ENCODE results near the gene BCAS1. TPM values are rescaled to one million over a fixed set of nuclear protein-coding genes. Genes with fewer than 3 reads are reported as not detected.

BCAS1 gene
- total and polyA plus RNA-seq, 2 donors (not counting 1 experiment from before 2014, with no cell fraction given): 0.97 to 1.1 TPM

DNA sequence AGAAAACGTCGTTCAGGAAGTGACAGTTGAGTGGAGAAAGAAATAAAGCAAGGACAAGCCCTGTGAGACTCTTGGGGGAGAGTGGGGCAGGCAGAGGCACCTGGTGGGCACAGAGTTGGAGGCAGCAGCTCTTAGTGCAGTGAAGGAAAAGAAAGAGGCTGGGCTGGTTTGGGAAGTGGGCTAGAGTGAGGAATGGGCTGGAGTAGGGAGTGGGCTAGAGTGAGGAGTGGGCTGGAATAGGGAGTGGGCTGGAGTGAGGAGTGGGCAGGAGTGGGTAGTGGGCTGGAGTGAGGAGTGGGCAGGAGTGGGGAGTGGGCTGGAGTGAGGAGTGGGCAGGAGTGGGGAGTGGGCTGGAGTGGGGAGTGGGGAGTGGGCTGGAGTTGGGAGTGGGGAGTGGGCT, 43.7 kb upstream of the BCAS1 start:
- Mint-ChIP-seq H3K4me1 (no peaks in the 10 kb centered on the region), H3K27ac (no peak overlapping the region), H3K9me3 (ENCODE audit: insufficient read depth) (peaks cover 5% of the 10 kb centered on the region), H3K27me3 (peaks cover 7% of the 10 kb centered on the region), H3K4me3 (no peak overlapping the region)
- Histone ChIP-seq H3K27ac (ENCODE audit: low read length in 2 of 2) (no peak overlapping the region), H3K27me3 (replicated peaks in 1 of 4; ENCODE audit: control extremely low read depth in 1 of 4, control insufficient read depth in 3 of 4, insufficient read depth in 4 of 4, low read length in 3 of 4) (no peaks in the 10 kb centered on the region), H3K79me2 (ENCODE audit: control insufficient read depth, insufficient read depth, low read length) (no peaks in the 10 kb centered on the region), H3K36me3 (replicated peaks in 1 of 2; ENCODE audit: control extremely low read depth in 1 of 2, control insufficient read depth in 1 of 2, extremely low read depth in 1 of 2, insufficient read depth in 2 of 2, low read length in 1 of 2) (no peaks in the 10 kb centered on the region), H3K9ac (ENCODE audit: low read length) (no peak overlapping the region), H3K4me2 (replicated peaks; ENCODE audit: low read depth, low read length, poor library complexity, severe bottlenecking) (no peak overlapping the region), H3K4me3 (ENCODE audit: control extremely low read depth in 1 of 5, extremely low read depth in 1 of 5, insufficient read depth in 1 of 5, low read depth in 2 of 5, low read length in 4 of 5) (no peak overlapping the region), H2AFZ (ENCODE audit: insufficient read depth, low read depth, low read length, poor library complexity, severe bottlenecking) (no peak overlapping the region), H3K4me1 (ENCODE audit: control insufficient read depth in 2 of 2, insufficient read depth in 2 of 2, low read length in 2 of 2) (no peaks in the 10 kb centered on the region), H4K20me1 (ENCODE audit: control insufficient read depth, insufficient read depth, low read length, poor library complexity, severe bottlenecking) (no peaks in the 10 kb centered on the region), H3K9me3 (ENCODE audit: control extremely low read depth in 1 of 3, control insufficient read depth in 2 of 3, insufficient read depth in 1 of 3, low read length in 2 of 3) (peaks cover 0 to 4% (median 0%) of the 10 kb centered on the region in 3 donors)
- DNase-seq: no peak
- no peak for ATAC-seq (ENCODE audit: low read depth)
- no peak for TF ChIP-seq EZH2 (IDR thresholded peaks at IDR 0.05; ENCODE audit: borderline replicate concordance, insufficient read depth, low read depth, low read length, poor library complexity, severe bottlenecking)
- TF ChIP-seq, protein P1, sequence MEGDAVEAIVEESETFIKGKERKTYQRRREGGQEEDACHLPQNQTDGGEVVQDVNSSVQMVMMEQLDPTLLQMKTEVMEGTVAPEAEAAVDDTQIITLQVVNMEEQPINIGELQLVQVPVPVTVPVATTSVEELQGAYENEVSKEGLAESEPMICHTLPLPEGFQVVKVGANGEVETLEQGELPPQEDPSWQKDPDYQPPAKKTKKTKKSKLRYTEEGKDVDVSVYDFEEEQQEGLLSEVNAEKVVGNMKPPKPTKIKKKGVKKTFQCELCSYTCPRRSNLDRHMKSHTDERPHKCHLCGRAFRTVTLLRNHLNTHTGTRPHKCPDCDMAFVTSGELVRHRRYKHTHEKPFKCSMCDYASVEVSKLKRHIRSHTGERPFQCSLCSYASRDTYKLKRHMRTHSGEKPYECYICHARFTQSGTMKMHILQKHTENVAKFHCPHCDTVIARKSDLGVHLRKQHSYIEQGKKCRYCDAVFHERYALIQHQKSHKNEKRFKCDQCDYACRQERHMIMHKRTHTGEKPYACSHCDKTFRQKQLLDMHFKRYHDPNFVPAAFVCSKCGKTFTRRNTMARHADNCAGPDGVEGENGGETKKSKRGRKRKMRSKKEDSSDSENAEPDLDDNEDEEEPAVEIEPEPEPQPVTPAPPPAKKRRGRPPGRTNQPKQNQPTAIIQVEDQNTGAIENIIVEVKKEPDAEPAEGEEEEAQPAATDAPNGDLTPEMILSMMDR (IDR thresholded peaks at IDR 0.05): no peak
- ChIA-PET CTCF (no interaction called here), POLR2A (no interaction called here)
- WGBS (ENCODE audit: insufficient coverage): 86% methylated on average over 2 of the region's 2 CpGs
- intact Hi-C loops (cut with micrococcal nuclease): no loop called here

DNA sequence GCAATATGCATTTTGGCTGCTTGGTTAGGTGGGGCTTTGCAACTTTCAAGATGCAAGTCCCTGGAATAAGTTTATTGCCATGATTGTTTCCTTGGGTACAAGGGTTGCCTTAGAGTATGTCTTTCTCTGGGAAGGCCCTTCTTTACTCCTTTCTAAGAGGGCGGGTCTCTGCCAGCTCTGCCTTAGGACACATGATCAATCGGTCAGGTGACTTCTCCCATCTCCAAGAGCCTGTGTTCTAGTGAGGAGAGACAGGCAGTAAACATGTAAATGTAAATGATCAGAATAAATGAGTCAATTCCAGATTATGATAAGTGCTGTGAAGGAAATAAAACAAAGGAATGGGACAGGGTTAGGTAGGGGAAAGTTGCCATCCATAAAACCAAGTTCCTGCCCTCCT, 43.2 kb upstream of the BCAS1 start:
- Mint-ChIP-seq H3K4me3 (no peak overlapping the region), H3K27me3 (peaks cover 7% of the 10 kb centered on the region), H3K9me3 (ENCODE audit: insufficient read depth) (peaks cover 5% of the 10 kb centered on the region), H3K4me1 (no peaks in the 10 kb centered on the region), H3K27ac (no peak overlapping the region)
- DNase-seq (no peak), ATAC-seq (ENCODE audit: low read depth) (no peak)
- no CpG with 5 or more reads among the region's 2 CpGs for WGBS (ENCODE audit: insufficient coverage)
- no peak overlapping the region for H2AFZ ChIP-seq (ENCODE audit: insufficient read depth, low read depth, low read length, poor library complexity, severe bottlenecking)
- H3K4me2 ChIP-seq (replicated peaks; ENCODE audit: low read depth, low read length, poor library complexity, severe bottlenecking): no peak overlapping the region
- intact Hi-C loops (cut with micrococcal nuclease): no loop called here
- H3K9me3 ChIP-seq (ENCODE audit: control extremely low read depth in 1 of 3, control insufficient read depth in 2 of 3, insufficient read depth in 1 of 3, low read length in 2 of 3): peaks cover 0 to 4% (median 0%) of the 10 kb centered on the region in 3 donors
- no peak overlapping the region for H3K27ac ChIP-seq (ENCODE audit: low read length in 2 of 2)
- no peaks in the 10 kb centered on the region for H4K20me1 ChIP-seq (ENCODE audit: control insufficient read depth, insufficient read depth, low read length, poor library complexity, severe bottlenecking)
- H3K27me3 ChIP-seq (replicated peaks in 1 of 4; ENCODE audit: control extremely low read depth in 1 of 4, control insufficient read depth in 3 of 4, insufficient read depth in 4 of 4, low read length in 3 of 4): no peaks in the 10 kb centered on the region
- no peak overlapping the region for H3K9ac ChIP-seq (ENCODE audit: low read length)
- no peak overlapping the region for H3K4me3 ChIP-seq (ENCODE audit: control extremely low read depth in 1 of 5, extremely low read depth in 1 of 5, insufficient read depth in 1 of 5, low read depth in 2 of 5, low read length in 4 of 5)
- no peak for TF ChIP-seq EZH2 (IDR thresholded peaks at IDR 0.05; ENCODE audit: borderline replicate concordance, insufficient read depth, low read depth, low read length, poor library complexity, severe bottlenecking)
- TF ChIP-seq, protein P1 (IDR thresholded peaks at IDR 0.05): no peak
- H3K4me1 ChIP-seq (ENCODE audit: control insufficient read depth in 2 of 2, insufficient read depth in 2 of 2, low read length in 2 of 2): no peaks in the 10 kb centered on the region
- no peaks in the 10 kb centered on the region for H3K36me3 ChIP-seq (replicated peaks in 1 of 2; ENCODE audit: control extremely low read depth in 1 of 2, control insufficient read depth in 1 of 2, extremely low read depth in 1 of 2, insufficient read depth in 2 of 2, low read length in 1 of 2)
- ChIA-PET POLR2A (no interaction called here), CTCF (no interaction called here)
- H3K79me2 ChIP-seq (ENCODE audit: control insufficient read depth, insufficient read depth, low read length): no peaks in the 10 kb centered on the region

Data from B cell (primary cell).